Endodermal cell (in vitro differentiated cells): ENCODE results near the gene BCL6. TPM values are rescaled to one million over a fixed set of nuclear protein-coding genes. Genes with fewer than 3 reads are reported as not detected.

ENCODE experiments used
- DNase-seq: peaks from one replicate; pipeline ENCODE4 v3.0.0-alpha.2; 2017
- H3K27ac ChIP-seq: 2 replicates; pipeline ENCODE4 v1.5.1; 2013; ENCODE audit warnings: mild to moderate bottlenecking, low read depth, low read length, moderate library complexity
- H3K27me3 ChIP-seq: 2 replicates; pipeline ENCODE4 v1.6.1; 2013; ENCODE audit warnings: mild to moderate bottlenecking, low read length, moderate library complexity; ENCODE audit not compliant: insufficient read depth, control insufficient read depth, poor library complexity, severe bottlenecking
- H3K36me3 ChIP-seq: 2 replicates; pipeline ENCODE4 v1.7.0; 2013; ENCODE audit warnings: mild to moderate bottlenecking, low read length, moderate library complexity; ENCODE audit not compliant: control insufficient read depth, insufficient read depth
- H3K4me1 ChIP-seq: one replicate; pipeline ENCODE4 v1.7.0; 2013; ENCODE audit warnings: low read length; ENCODE audit not compliant: control insufficient read depth, insufficient read depth
- H3K4me3 ChIP-seq: 2 replicates; pipeline ENCODE4 v1.5.1; 2013; ENCODE audit warnings: mild to moderate bottlenecking, low read length, moderate library complexity
- H3K9ac ChIP-seq: 2 replicates; pipeline ENCODE4 v1.6.1; 2013; ENCODE audit warnings: mild to moderate bottlenecking, low read length, moderate library complexity; ENCODE audit not compliant: poor library complexity, severe bottlenecking; ENCODE audit errors: extremely low read depth
- H3K9me3 ChIP-seq: 2 replicates; pipeline ENCODE4 v1.6.1; 2013; ENCODE audit warnings: mild to moderate bottlenecking, low read length, moderate library complexity; ENCODE audit not compliant: control insufficient read depth
- H3K27ac Mint-ChIP-seq: 2 replicates; pipeline ENCODE4 v1.8.0; 2020; ENCODE audit warnings: mixed read lengths
- H3K27me3 Mint-ChIP-seq: 2 replicates; pipeline ENCODE4 v1.8.0; 2021; ENCODE audit warnings: mild to moderate bottlenecking, mixed read lengths; ENCODE audit not compliant: insufficient read depth
- H3K36me3 Mint-ChIP-seq: 2 replicates; pipeline ENCODE4 v1.8.0; 2020; ENCODE audit warnings: low read depth, mixed read lengths
- H3K4me1 Mint-ChIP-seq: 2 replicates; pipeline ENCODE4 v1.8.0; 2020; ENCODE audit warnings: mixed read lengths
- H3K4me3 Mint-ChIP-seq: 2 replicates; pipeline ENCODE4 v1.8.0; 2020; ENCODE audit warnings: mild to moderate bottlenecking, moderate library complexity, mixed read lengths
- H3K9me3 Mint-ChIP-seq: 2 replicates; pipeline ENCODE4 v1.8.0; 2020; ENCODE audit warnings: mild to moderate bottlenecking, mixed read lengths
- CTCF ChIP-seq: fragments of 200-600 bp; sonication (generic); conservative IDR thresholded peaks from 2 replicates; pipeline ENCODE4 v1.5.0; 2021; ENCODE audit warnings: antibody characterized with exemption, mild to moderate bottlenecking
- WGBS, 2 experiments: methylation state at CpG; one replicate each; pipeline versions ENCODE4 v1.1.5 to v1.1.7; 2013; ENCODE audit warnings: missing lambda C conversion rate in 2 of 2, mixed read lengths in 1 of 2; ENCODE audit not compliant: insufficient coverage in 1 of 2, insufficient read length in 1 of 2; 5-methylcytosine and 5-hydroxymethylcytosine counted together
- total RNA-seq, 2 donors: library from RNA; stranded (reverse); fragmentation: NEBNext Ultra II Directional in 1 of 2; extraction: Animal tissue kit (Norgen Biotek cat#: 25700) in 1 of 2; gene quantifications; 2 replicates in 1 of 2; 3 replicates in 1 of 2; pipeline ENCODE4 v1.2.1, GENCODE V29; 2021

BCL6 gene
- total RNA-seq, 2 donors from 2014 or later, result 3.8 to 3.9 TPM

GRCh38 chr3:187673012-187673411 is 72.3 kb downstream of the BCL6 start:
- Histone ChIP-seq H3K9ac (no peak overlapping the region), H3K4me3 (no peak overlapping the region), H3K9me3 (no peaks in the 10 kb centered on the region), H3K27ac (no peak overlapping the region), H3K4me1 (no peaks in the 10 kb centered on the region), H3K36me3 (no peaks in the 10 kb centered on the region), H3K27me3 (peaks cover 49% of the 10 kb centered on the region)
- TF ChIP-seq CTCF, result no peak
- H3K4me3 Mint-ChIP-seq, result no peak overlapping the region
- no peak overlapping the region for H3K27ac Mint-ChIP-seq
- peaks cover 71% of the 10 kb centered on the region for H3K27me3 Mint-ChIP-seq
- H3K4me1 Mint-ChIP-seq, result peaks cover 9% of the 10 kb centered on the region
- H3K9me3 Mint-ChIP-seq, result no peaks in the 10 kb centered on the region
- 74 to 79% methylated on average over 2 to 3 of the region's 3 CpGs for WGBS, 2 experiments
- no peak for DNase-seq
- no peaks in the 10 kb centered on the region for H3K36me3 Mint-ChIP-seq

Other genes starting within 250 kb of the BCL6 start
- gene SST, start 75.1 kb downstream of the BCL6 start, total RNA-seq, result not detected
- gene RTP2, start 42.9 kb downstream of the BCL6 start, total RNA-seq, result not detected